ENCODE data around the gene IGFN1.
"Not testable (repeated sequence)": the region's sequence is repeated elsewhere in the genome, so short reads cannot be mapped to it uniquely, and the experiment has no call there.

The IGFN1 gene

GRCh38 chr1:201251851-201252430 is 61.3 kb downstream of the IGFN1 start:
- DNase-seq, result no peak

DNA sequence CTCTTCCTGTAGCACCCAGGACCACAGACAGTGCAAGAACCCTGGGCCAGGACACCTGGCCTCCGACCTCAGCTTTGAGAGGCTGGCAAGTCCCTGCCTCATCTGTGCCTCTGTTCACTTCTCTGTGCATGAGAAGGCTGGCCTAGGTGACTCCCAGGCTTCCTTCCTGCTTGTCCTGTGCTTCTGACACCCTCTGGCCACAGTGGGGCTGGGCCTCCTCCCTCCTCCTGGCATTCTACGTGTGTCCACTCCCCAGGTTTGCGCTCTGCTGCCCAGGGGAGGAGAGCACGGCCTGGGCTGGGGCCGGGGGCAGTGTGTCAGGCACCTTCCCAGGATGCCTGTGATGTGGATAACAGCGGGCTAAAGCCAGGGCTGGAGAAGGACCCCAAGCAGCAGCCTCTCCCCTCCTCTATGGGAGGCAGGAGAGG is 62.3 kb downstream of the IGFN1 start:
- no peak for DNase-seq

DNA sequence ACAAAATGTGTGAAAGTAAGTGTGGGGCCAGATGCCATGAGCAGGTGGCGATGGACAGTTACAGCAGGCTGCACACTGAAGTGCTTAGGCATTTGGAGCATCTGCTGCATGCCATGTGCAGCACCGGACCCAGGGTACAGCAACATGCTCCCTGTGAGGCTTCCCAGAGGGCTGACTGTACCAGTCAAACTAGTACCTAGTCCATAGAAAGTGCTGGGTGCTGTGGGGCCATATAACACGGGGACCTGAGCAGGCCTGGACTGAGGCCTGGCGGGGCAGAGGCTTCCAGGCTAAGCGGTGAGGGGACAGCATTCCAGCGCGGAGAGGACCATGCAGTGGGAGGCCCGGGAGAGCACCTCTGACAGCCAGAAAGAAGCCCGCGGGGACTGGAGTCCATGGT is 62.8 kb downstream of the IGFN1 start:
- no peak for DNase-seq

- DNase-seq, result no peak
These were observed 63.4 kb downstream of the IGFN1 start for GRCh38 chr1:201253906-201254624.

GRCh38 chr1:201254625-201255478 is 64.2 kb downstream of the IGFN1 start:
- DNase-seq, result peak; percentile 18

DNA sequence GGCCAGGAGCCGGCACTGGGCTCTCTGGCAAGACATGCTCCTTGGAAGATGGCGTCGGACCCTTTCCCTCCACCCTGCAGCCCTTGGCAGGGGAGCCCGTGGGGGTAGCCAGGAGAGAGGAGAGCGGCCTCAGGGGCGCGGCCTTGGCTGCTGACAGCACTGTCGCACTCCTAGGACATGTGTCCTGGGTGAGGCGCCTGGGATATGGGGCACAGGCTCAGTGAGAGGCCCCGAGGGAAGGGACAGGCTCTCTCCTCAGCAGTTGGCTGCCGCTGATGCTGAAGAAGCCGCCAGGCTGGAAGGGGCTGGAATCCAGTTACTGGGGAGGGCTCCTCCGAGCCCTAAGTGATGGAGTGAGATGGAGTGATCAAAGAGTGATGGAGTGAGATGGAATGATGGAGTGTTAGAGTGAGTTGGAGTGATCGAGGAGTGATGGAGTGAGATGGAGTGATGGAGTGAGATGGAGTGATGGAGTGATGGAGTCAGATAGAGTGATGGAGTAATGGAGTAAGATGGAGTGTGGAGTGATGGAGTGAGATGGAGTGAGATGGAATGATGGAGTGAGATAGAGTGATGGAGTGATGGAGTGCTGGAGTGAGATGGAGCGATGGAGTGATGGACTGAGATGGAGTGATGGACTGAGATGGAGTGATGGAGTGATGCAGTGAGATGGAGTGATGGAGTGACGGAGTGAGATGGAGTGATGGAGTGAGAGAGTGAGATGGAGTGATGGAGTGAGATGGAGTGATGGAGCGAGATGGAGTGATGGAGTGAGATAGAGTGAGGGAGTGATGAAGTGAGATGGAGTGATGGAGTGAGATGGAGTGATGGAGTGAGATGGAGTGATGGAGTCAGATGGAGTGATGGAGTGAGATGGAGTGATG is 65.1 kb downstream of the IGFN1 start:
- DNase-seq, result no peak

- DNase-seq, result not testable (repeated sequence)
These were observed 67.5 kb downstream of the IGFN1 start for GRCh38 chr1:201258132-201258531.

- DNase-seq, result no peak
These were observed 68.2 kb downstream of the IGFN1 start for GRCh38 chr1:201258763-201259230.

DNA sequence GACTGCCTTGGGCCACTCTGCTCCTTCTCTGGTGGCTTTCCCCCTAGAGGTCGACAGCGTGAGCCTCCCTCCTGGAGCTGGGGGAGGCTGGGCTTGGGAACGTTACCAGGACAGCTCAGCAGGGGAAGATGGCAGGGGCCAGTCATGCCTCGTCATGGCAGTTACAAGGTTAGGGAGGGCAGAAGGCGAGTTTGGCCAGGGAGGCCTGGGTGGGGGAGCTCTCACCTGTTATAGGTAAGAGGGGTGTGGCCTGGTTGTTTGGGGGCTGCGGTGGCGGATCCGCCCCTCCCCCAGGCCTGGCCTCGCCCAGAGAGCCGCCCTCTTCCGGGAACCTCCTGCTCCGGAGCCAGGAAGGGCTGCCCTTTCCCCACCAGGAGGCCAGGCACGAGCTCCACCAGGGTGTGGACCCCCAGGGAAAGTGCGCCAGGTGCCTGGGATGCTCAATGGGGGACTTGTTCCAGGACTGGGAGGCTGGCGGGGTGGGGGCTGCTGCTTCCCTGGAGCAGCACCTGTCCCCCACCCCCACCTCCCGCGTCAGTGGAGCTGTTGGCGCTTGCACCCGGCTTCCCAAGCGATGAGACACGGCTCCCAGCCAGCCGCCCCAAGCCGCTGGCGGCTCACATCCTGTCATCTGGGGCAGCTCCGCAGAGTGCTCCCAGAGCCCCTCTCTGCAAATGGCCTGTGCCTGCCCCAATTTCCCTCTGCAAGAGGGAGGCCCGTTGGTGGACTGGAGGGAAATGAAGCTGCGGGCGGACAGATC is 69.0 kb downstream of the IGFN1 start:
- DNase-seq, result no peak

- DNase-seq, result no peak
These were observed 69.6 kb downstream of the IGFN1 start for GRCh38 chr1:201260236-201260590.

- DNase-seq, result no peak
These were observed 70.2 kb downstream of the IGFN1 start for GRCh38 chr1:201260648-201261311.

DNA sequence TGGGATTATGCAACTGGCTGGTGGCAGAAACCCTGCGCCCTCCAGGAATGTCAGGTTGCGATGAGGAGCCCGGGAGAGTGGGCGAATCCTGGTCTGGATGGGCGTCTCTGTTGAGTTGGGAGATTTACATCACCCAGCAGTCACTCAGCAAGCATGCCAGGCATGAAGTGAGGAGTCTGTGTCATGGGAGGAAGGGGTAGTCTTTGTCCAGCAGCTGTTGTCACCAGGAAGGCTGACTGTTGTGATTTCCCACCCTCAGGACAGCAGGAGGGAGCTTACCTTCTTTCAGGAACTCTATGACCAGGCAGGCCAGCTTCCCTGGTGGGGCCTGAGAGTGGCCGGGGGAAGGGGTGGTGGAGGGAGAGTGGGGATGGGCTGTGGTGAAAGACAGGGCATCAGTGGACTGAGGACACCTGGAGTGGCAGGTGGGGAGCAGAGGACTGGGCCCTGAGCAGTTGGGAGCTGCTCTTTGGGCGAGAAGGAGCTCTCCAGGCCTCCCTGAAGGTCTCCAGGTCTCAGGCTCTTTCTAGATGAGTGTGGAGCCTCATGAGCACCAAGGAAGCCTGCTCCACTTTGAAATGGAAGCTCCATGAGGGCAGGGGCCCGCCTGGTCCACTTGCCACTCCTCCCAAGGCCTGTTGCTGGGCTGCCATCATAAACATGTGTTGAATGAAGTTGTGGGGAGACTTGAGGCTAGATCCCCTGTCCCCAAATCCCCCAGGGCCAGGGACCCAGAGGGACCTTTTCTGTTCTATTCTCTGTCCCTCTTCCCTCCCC is 71.3 kb downstream of the IGFN1 start:
- DNase-seq, result no peak

DNA sequence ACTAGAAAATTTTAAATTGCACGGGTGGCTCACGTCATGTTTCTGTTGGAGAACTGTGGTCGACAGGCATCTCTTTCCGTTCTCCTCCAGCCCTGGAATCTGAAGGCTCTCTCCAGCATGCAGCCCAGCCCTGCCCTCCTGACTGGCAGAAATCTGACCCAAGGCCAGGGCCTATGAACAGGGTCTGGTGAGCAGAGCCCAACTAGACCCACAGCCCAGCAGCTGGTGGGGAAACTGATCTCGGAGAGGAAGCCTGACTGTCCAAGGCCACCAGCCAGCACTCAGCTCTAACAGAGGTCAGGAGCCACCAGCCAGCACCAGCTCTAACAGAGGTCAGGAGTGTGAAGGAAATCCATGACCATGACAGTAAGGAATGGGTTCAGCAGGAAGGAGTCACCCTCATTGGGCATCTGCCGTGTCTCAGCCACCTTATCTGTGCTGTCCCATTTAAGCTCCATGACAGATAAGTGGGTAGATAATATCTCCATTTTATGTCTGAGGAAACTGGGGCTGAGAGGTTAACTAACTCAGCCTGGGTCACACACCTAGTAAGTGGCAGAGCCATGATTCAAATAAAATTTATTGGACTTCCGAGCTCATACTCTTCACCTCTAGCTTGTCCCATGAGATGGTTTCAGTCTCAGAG is 72.5 kb downstream of the IGFN1 start:
- DNase-seq, result no peak

- DNase-seq, result no peak
These were observed 73.4 kb downstream of the IGFN1 start for GRCh38 chr1:201264072-201264471.

- DNase-seq, result no peak
These were observed 73.9 kb downstream of the IGFN1 start for GRCh38 chr1:201264554-201264953.

GRCh38 chr1:201265756-201266155 is 75.1 kb downstream of the IGFN1 start:
- no peak for DNase-seq

DNA sequence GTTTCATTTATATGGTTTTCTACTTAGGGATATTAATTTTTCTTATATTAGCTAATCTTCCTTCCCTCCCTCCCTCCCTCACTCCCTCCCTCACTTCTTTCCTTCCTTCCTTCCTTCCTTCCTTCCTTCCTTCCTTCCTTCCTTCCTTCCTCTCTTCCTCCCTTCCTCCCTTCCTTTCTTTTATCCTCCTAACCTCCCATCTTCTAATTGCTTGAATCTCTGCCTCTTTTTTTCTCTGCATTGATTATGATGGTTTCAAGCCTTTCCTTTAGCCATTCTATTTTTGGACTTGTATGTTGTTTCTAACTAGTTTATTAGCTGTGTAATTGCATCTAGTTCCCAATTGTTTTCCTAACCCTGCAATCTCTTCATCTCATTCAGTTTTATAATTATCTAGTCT is 75.7 kb downstream of the IGFN1 start:
- no peak for DNase-seq

GRCh38 chr1:201266774-201267173 is 76.2 kb downstream of the IGFN1 start:
- no peak for DNase-seq

DNA sequence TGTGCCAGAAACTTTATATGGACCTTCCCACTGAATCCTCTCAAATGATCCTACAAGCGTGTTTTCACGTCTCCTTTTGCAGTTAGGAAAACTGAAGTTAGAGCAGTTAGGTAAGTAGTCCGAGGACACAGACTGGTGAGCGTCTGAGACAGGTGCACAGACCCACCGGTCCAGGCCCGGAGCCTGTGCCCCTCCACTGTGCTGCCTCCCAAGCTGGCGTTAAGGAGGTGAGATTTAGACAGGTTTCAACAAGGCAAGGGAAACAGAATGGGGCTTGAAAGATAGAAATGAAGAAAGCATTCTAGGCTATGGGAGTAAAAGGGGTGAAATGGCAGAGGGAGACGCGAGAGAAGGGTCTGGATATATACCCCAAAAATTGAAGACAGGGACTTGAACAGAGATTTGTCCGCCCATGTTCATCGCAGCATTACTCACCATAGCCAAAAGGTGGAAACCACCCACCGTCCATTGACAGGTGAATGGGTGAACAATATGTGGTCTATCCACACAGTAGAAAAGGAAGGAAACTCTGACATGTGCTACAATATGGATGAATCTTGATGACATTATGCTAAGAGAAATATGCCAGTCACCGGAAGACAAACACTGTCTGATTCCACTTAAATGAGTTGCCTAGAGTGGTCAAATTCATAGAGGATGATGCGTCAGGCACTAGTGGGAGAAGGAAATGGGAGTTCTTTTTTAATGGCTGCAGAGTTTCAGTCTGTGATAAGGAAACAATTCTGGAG is 77.0 kb downstream of the IGFN1 start:
- no peak for DNase-seq

All from DMS79 treated with DMSO at 0.1 percent for 48 hours (cell line).